HEK293T (cell line): ENCODE data around the gene AGPAT3.

Source experiments
- ARNT ChIP-seq: fragments of 450-650 bp; IDR thresholded peaks from 2 replicates; pipeline ENCODE4 v1.6.1; 2017; ENCODE audit warnings: mild to moderate bottlenecking
- BHLHE40 ChIP-seq: fragments of 450-650 bp; IDR thresholded peaks from 2 replicates; pipeline ENCODE4 v1.6.1; 2016; ENCODE audit warnings: mild to moderate bottlenecking, moderate library complexity, borderline replicate concordance
- FOXM1 ChIP-seq: fragments of 450-650 bp; IDR thresholded peaks from 2 replicates; pipeline ENCODE4 v1.6.1; 2017; ENCODE audit warnings: mild to moderate bottlenecking, borderline replicate concordance
- SP1 ChIP-seq: fragments of 450-650 bp; IDR thresholded peaks from 2 replicates; pipeline ENCODE4 v1.6.1; 2017
- SUZ12 ChIP-seq: fragments of 450-650 bp; IDR thresholded peaks from 2 replicates; pipeline ENCODE4 v1.6.1; 2016; ENCODE audit warnings: mild to moderate bottlenecking
- TARDBP ChIP-seq: fragments of 450-650 bp; IDR thresholded peaks from 2 replicates; pipeline ENCODE4 v1.6.1; 2016

- no peak for TF ChIP-seq SUZ12
- no peak for TF ChIP-seq FOXM1
- no peak for TF ChIP-seq TARDBP
- no peak for TF ChIP-seq BHLHE40
- TF ChIP-seq SP1 = no peak
- TF ChIP-seq ARNT = no peak
These were observed 133.0 kb downstream of the AGPAT3 start for GRCh38 chr21:43997766-43998742.
